Testis (tissue), 3 donors: ENCODE measurements around the gene ABTB2. TPM values are rescaled to one million over a fixed set of nuclear protein-coding genes. Genes with fewer than 3 reads are reported as not detected.

Source experiments
- DNase-seq: peaks from one replicate; pipeline ENCODE4 v3.0.0-alpha.2; 2019
- H3K27ac ChIP-seq, 2 donors: fragments of 200-600 bp; sonication (generic); one replicate each; pipeline ENCODE4 v1.5.1; 2019
- H3K27me3 ChIP-seq: fragments of 200-600 bp; sonication (generic); one replicate; pipeline ENCODE4 v1.5.1; 2019
- H3K36me3 ChIP-seq: fragments of 200-600 bp; sonication (generic); one replicate; pipeline ENCODE4 v1.5.1; 2017; ENCODE audit warnings: low read depth; ENCODE audit errors: missing control alignments
- H3K4me1 ChIP-seq: fragments of 200-600 bp; sonication (generic); one replicate; pipeline ENCODE4 v1.5.1; 2019
- H3K4me3 ChIP-seq, 2 donors: fragments of 200-600 bp; sonication (generic); one replicate each; pipeline ENCODE4 v1.5.1; 2017 to 2019
- H3K9me3 ChIP-seq: fragments of 200-600 bp; sonication (generic); one replicate; pipeline ENCODE4 v1.5.1; 2017
- POLR2A ChIP-seq: fragments of 450-650 bp; IDR thresholded peaks from one replicate; pipeline ENCODE4 v1.6.1; 2017; ENCODE audit warnings: antibody characterized with exemption, mild to moderate bottlenecking, moderate library complexity
- WGBS, 2 donors: methylation state at CpG; one replicate each; pipeline ENCODE4 v1.1.5; 2018; 5-methylcytosine and 5-hydroxymethylcytosine counted together
- intact Hi-C: fragments of 100-400 bp; cut with DNase I; formaldehyde crosslinking; loops from one replicate; pipeline ENCODE4 v1.15.1; 2023; ENCODE audit warnings: low total_unique reads
- polyA plus RNA-seq: library from polyadenylated mRNA; stranded (reverse); fragments of 350-450 nt; fragmentation: Illumina TruSeq; extraction: RNeasy Lipid Tissue Mini Kit (QIAGEN cat#74804); gene quantifications from one replicate; pipeline ENCODE4 v1.2.3, GENCODE V29; 2014; ENCODE audit warnings: low read depth, low replicate concordance; ENCODE audit not compliant: insufficient read depth
- total RNA-seq, 2 donors: library from RNA; depleted of rRNA; stranded (reverse); fragments of >200 nt; gene quantifications; one replicate each; pipeline ENCODE4 v1.2.3, GENCODE V29; 2016
- TF ChIP-seq, protein P1 (sequence below), 3 experiments: fragments of 450-650 bp in 2 of 3; fragments of 200-600 bp in 1 of 3; sonication (generic) in 1 of 3; IDR thresholded peaks; one replicate each; pipeline ENCODE4 v1.5.1; 2016 to 2019; ENCODE audit warnings: antibody characterized with exemption in 3 of 3, mild to moderate bottlenecking in 2 of 3, moderate library complexity in 1 of 3

The ABTB2 gene
- total and polyA plus RNA-seq, 3 donors from 2014 or later, result 5.8 to 12.1 (median 8.9) TPM

DNA sequence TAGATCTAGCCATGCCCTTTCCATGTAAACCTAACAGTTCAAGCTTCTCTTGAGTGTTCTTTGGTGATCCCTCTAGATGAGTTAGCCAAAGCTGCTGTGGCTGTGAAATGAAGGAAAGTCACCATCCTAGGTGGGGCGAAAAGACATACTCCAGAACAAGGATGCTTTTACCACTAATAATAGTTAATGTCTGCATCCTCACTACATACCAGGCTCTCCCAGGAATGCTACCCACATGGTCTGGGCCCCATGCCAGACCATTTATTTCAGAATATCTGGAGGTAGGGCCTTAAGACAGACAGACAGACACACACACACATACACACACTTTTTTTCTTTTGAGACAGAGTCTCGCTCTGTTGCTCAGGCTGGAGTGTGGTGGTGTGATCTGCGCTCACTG lies 14.7 kb downstream of the ABTB2 start:
- DNase-seq, result no peak
- no peaks in the 10 kb centered on the region for H3K9me3 ChIP-seq
- no peaks in the 10 kb centered on the region for H3K27me3 ChIP-seq
- H3K36me3 ChIP-seq, result no peaks in the 10 kb centered on the region
- H3K4me3 ChIP-seq, result no peak overlapping the region
- TF ChIP-seq POLR2A, result no peak
- TF ChIP-seq, protein P1, sequence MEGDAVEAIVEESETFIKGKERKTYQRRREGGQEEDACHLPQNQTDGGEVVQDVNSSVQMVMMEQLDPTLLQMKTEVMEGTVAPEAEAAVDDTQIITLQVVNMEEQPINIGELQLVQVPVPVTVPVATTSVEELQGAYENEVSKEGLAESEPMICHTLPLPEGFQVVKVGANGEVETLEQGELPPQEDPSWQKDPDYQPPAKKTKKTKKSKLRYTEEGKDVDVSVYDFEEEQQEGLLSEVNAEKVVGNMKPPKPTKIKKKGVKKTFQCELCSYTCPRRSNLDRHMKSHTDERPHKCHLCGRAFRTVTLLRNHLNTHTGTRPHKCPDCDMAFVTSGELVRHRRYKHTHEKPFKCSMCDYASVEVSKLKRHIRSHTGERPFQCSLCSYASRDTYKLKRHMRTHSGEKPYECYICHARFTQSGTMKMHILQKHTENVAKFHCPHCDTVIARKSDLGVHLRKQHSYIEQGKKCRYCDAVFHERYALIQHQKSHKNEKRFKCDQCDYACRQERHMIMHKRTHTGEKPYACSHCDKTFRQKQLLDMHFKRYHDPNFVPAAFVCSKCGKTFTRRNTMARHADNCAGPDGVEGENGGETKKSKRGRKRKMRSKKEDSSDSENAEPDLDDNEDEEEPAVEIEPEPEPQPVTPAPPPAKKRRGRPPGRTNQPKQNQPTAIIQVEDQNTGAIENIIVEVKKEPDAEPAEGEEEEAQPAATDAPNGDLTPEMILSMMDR (IDR thresholded peaks at IDR 0.05), result no peak
- H3K27ac ChIP-seq, result no peak overlapping the region
- H3K4me1 ChIP-seq, result peaks cover 14% of the 10 kb centered on the region
- WGBS, 2 donors, result 87 to 97% methylated on average over 3 of the region's 3 CpGs
- intact Hi-C loops, result no loop called here

DNA sequence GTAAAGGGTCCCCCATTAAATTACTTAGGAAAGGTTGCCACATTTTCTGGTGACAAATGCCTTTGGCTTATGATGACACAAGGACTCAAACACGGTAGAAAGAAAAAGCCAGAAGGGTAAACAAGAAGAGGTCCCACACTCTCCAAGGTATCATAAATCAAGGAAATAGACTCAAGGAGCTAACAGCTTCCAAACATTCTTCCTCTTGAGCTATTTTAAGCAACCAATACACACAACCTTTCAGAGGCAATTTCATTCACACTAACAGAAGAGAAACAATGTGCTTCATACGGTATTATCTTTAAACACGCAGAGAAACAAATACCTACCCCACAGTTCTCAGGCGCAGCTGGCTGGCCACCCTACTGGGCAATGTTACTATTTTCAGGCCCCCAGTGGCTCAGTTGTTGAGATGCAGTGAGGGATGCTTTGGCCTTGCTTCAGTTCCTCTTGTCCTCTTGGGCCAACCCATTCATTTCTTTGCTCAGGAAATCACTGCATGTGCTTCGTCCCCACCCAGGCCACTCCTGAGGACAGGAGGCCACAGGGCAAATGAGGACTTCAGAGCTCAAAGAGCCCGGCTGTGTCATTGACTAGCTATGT lies 15.8 kb downstream of the ABTB2 start:
- WGBS, 2 donors, result 24 to 35% methylated on average over 6 of the region's 6 CpGs
- no peaks in the 10 kb centered on the region for H3K36me3 ChIP-seq
- intact Hi-C loops, result no loop called here
- H3K9me3 ChIP-seq, result no peaks in the 10 kb centered on the region
- peak overlapping the region in 1 of 2 donors; percentile 44 for H3K27ac ChIP-seq
- H3K4me3 ChIP-seq, result no peak overlapping the region
- TF ChIP-seq POLR2A, result no peak
- TF ChIP-seq, protein P1 (IDR thresholded peaks at IDR 0.05), result no peak
- peaks cover 9% of the 10 kb centered on the region for H3K4me1 ChIP-seq
- H3K27me3 ChIP-seq, result no peaks in the 10 kb centered on the region
- DNase-seq, result peak; percentile 44

DNA sequence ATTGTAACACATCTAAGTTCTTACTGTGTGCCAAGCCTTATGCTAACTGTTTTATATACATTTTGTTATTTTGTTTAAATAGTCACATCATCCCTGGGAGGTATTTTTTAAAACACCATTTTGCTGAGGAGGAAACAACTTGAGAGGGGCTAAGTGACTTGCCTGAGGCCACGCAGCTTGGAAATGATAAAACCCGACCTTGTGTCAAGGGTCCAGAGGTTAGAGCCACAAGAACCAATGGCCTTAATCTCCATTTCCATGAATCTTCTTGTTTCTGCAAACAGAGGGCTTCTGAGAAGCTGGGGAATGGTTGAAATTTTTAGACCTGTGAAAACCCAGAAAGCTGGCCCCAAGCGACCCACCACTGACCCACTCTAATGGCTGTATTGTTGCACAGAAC lies 16.7 kb downstream of the ABTB2 start:
- no peaks in the 10 kb centered on the region for H3K36me3 ChIP-seq
- no peak overlapping the region for H3K4me3 ChIP-seq
- WGBS, 2 donors, result 55 to 87% methylated on average over 3 of the region's 3 CpGs
- no peaks in the 10 kb centered on the region for H3K27me3 ChIP-seq
- TF ChIP-seq POLR2A, result no peak
- TF ChIP-seq, protein P1 (IDR thresholded peaks at IDR 0.05), result no peak
- peaks cover 7% of the 10 kb centered on the region for H3K4me1 ChIP-seq
- no peak overlapping the region for H3K27ac ChIP-seq
- DNase-seq, result no peak
- intact Hi-C loops, result no loop called here
- H3K9me3 ChIP-seq, result no peaks in the 10 kb centered on the region

DNA sequence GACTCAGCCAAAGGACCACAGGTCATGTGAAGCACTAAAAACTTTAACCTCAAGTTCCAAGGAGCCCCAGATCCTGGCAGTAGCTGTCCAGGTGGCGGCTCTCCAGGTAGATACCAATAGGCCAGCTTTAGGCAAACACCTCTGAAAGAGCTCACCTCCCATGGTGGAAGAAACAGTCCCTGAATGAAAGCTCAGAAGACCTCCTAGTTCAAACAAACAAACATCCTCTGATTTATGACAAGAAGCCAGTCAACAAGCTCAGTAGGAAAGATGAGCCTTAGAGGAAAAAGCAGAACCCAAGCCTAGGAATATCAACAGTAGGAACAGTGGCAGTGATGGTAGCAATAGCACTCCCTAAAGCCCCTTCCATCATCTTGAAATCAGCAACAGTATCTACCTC lies 17.2 kb downstream of the ABTB2 start:
- no peak overlapping the region for H3K27ac ChIP-seq
- intact Hi-C loops, result no loop called here

More for the DNA sequence above, 17.2 kb downstream of the ABTB2 start:
- Histone ChIP-seq H3K4me3 (no peak overlapping the region), H3K27me3 (no peaks in the 10 kb centered on the region), H3K36me3 (no peaks in the 10 kb centered on the region), H3K9me3 (no peaks in the 10 kb centered on the region), H3K4me1 (peaks cover 7% of the 10 kb centered on the region)
- no peak for DNase-seq
- WGBS, 2 donors, result 92 to 100% methylated on average over 1 of the region's 1 CpG
- TF ChIP-seq, protein P1 (IDR thresholded peaks at IDR 0.05), result no peak
- TF ChIP-seq POLR2A, result no peak
